Measurements from ENCODE around the gene AHCY. TPM values are rescaled to one million over a fixed set of nuclear protein-coding genes. Genes with fewer than 3 reads are reported as not detected.
"Not testable (repeated sequence)": the region's sequence is repeated elsewhere in the genome, so short reads cannot be mapped to it uniquely, and the experiment has no call there.

AHCY gene
- total and polyA plus RNA-seq, 4 donors, result 43.2 to 83.0 (median 78.2) TPM

- WGBS (ENCODE audit: insufficient coverage), result 94% methylated on average over 9 of the region's 10 CpGs
- not testable (repeated sequence) for H3K4me3 ChIP-seq (ENCODE audit: low read depth, low read length); H3K4me1 ChIP-seq (ENCODE audit: control insufficient read depth, insufficient read depth, low read length); H3K9me3 ChIP-seq (ENCODE audit: control insufficient read depth, insufficient read depth, low read length); H3K36me3 ChIP-seq (ENCODE audit: control insufficient read depth, insufficient read depth, low read length); DNase-seq (ENCODE audit: low read depth in 4 of 6, low spot score in 6 of 6); H3K27me3 ChIP-seq (ENCODE audit: control insufficient read depth, insufficient read depth, low read length); H3K27ac ChIP-seq (ENCODE audit: low read depth, low read length)
Measured at GRCh38 chr20:34340726-34341125, 37.6 kb upstream of the AHCY start.

- Histone ChIP-seq H3K27ac (ENCODE audit: low read depth, low read length) (no peak overlapping the region), H3K4me1 (ENCODE audit: control insufficient read depth, insufficient read depth, low read length) (peaks cover 6% of the 10 kb centered on the region), H3K9me3 (ENCODE audit: control insufficient read depth, insufficient read depth, low read length) (no peaks in the 10 kb centered on the region), H3K27me3 (ENCODE audit: control insufficient read depth, insufficient read depth, low read length) (no peaks in the 10 kb centered on the region), H3K36me3 (ENCODE audit: control insufficient read depth, insufficient read depth, low read length) (no peaks in the 10 kb centered on the region), H3K4me3 (ENCODE audit: low read depth, low read length) (no peak overlapping the region)
- DNase-seq (ENCODE audit: low read depth in 4 of 6, low spot score in 6 of 6), result no peak
- WGBS (ENCODE audit: insufficient coverage), result 91% methylated on average over 6 of the region's 15 CpGs
Measured at GRCh38 chr20:34337982-34338726, 35.0 kb upstream of the AHCY start.

- Histone ChIP-seq H3K27me3 (ENCODE audit: control insufficient read depth, insufficient read depth, low read length) (no peaks in the 10 kb centered on the region), H3K36me3 (ENCODE audit: control insufficient read depth, insufficient read depth, low read length) (no peaks in the 10 kb centered on the region), H3K9me3 (ENCODE audit: control insufficient read depth, insufficient read depth, low read length) (no peaks in the 10 kb centered on the region), H3K4me3 (ENCODE audit: low read depth, low read length) (no peak overlapping the region), H3K4me1 (ENCODE audit: control insufficient read depth, insufficient read depth, low read length) (peaks cover 7% of the 10 kb centered on the region), H3K27ac (ENCODE audit: low read depth, low read length) (no peak overlapping the region)
- DNase-seq (ENCODE audit: low read depth in 4 of 6, low spot score in 6 of 6), result peak in 1 of 6 donors; percentile 2
- WGBS (ENCODE audit: insufficient coverage), result 71% methylated on average over 1 of the region's 1 CpG
Measured at GRCh38 chr20:34337544-34337943, 34.4 kb upstream of the AHCY start.

- Histone ChIP-seq H3K4me3 (ENCODE audit: low read depth, low read length) (no peak overlapping the region), H3K36me3 (ENCODE audit: control insufficient read depth, insufficient read depth, low read length) (no peaks in the 10 kb centered on the region), H3K27me3 (ENCODE audit: control insufficient read depth, insufficient read depth, low read length) (no peaks in the 10 kb centered on the region), H3K9me3 (ENCODE audit: control insufficient read depth, insufficient read depth, low read length) (no peaks in the 10 kb centered on the region), H3K27ac (ENCODE audit: low read depth, low read length) (peak overlapping the region; percentile 57), H3K4me1 (ENCODE audit: control insufficient read depth, insufficient read depth, low read length) (peaks cover 12% of the 10 kb centered on the region)
- DNase-seq (ENCODE audit: low read depth in 4 of 6, low spot score in 6 of 6), result peak in 5 of 6 donors; percentile 23 to 83 (median 43)
- WGBS (ENCODE audit: insufficient coverage), result 33% methylated on average over 4 of the region's 5 CpGs
Measured at GRCh38 chr20:34334654-34335407, 31.7 kb upstream of the AHCY start.

- Histone ChIP-seq H3K27me3 (ENCODE audit: control insufficient read depth, insufficient read depth, low read length) (no peaks in the 10 kb centered on the region), H3K36me3 (ENCODE audit: control insufficient read depth, insufficient read depth, low read length) (no peaks in the 10 kb centered on the region), H3K9me3 (ENCODE audit: control insufficient read depth, insufficient read depth, low read length) (no peaks in the 10 kb centered on the region), H3K4me3 (ENCODE audit: low read depth, low read length) (no peak overlapping the region), H3K27ac (ENCODE audit: low read depth, low read length) (peak overlapping the region; percentile 69), H3K4me1 (ENCODE audit: control insufficient read depth, insufficient read depth, low read length) (peaks cover 12% of the 10 kb centered on the region)
- 82% methylated on average over 2 of the region's 4 CpGs for WGBS (ENCODE audit: insufficient coverage)
- DNase-seq (ENCODE audit: low read depth in 4 of 6, low spot score in 6 of 6), result no peak
Measured at GRCh38 chr20:34333786-34334185, 30.6 kb upstream of the AHCY start.

- Histone ChIP-seq H3K9me3 (ENCODE audit: control insufficient read depth, insufficient read depth, low read length) (no peaks in the 10 kb centered on the region), H3K27ac (ENCODE audit: low read depth, low read length) (no peak overlapping the region), H3K27me3 (ENCODE audit: control insufficient read depth, insufficient read depth, low read length) (no peaks in the 10 kb centered on the region), H3K36me3 (ENCODE audit: control insufficient read depth, insufficient read depth, low read length) (no peaks in the 10 kb centered on the region), H3K4me3 (ENCODE audit: low read depth, low read length) (no peak overlapping the region), H3K4me1 (ENCODE audit: control insufficient read depth, insufficient read depth, low read length) (peaks cover 12% of the 10 kb centered on the region)
- 90% methylated on average over 16 of the region's 19 CpGs for WGBS (ENCODE audit: insufficient coverage)
- no peak for DNase-seq (ENCODE audit: low read depth in 4 of 6, low spot score in 6 of 6)
Measured at GRCh38 chr20:34332262-34332920, 29.2 kb upstream of the AHCY start.

GRCh38 chr20:34331838-34332237, 28.7 kb upstream of the AHCY start:
- Histone ChIP-seq H3K27ac (ENCODE audit: low read depth, low read length) (no peak overlapping the region), H3K4me3 (ENCODE audit: low read depth, low read length) (no peak overlapping the region), H3K4me1 (ENCODE audit: control insufficient read depth, insufficient read depth, low read length) (peaks cover 12% of the 10 kb centered on the region), H3K9me3 (ENCODE audit: control insufficient read depth, insufficient read depth, low read length) (no peaks in the 10 kb centered on the region), H3K27me3 (ENCODE audit: control insufficient read depth, insufficient read depth, low read length) (no peaks in the 10 kb centered on the region), H3K36me3 (ENCODE audit: control insufficient read depth, insufficient read depth, low read length) (no peaks in the 10 kb centered on the region)
- WGBS (ENCODE audit: insufficient coverage), result 70% methylated on average over 6 of the region's 7 CpGs
- no peak for DNase-seq (ENCODE audit: low read depth in 4 of 6, low spot score in 6 of 6)

GRCh38 chr20:34330861-34331544, 27.8 kb upstream of the AHCY start:
- not testable (repeated sequence) for H3K27me3 ChIP-seq (ENCODE audit: control insufficient read depth, insufficient read depth, low read length); H3K27ac ChIP-seq (ENCODE audit: low read depth, low read length); H3K4me3 ChIP-seq (ENCODE audit: low read depth, low read length); H3K36me3 ChIP-seq (ENCODE audit: control insufficient read depth, insufficient read depth, low read length); H3K9me3 ChIP-seq (ENCODE audit: control insufficient read depth, insufficient read depth, low read length); DNase-seq (ENCODE audit: low read depth in 4 of 6, low spot score in 6 of 6)
- WGBS (ENCODE audit: insufficient coverage), result 95% methylated on average over 4 of the region's 15 CpGs
- H3K4me1 ChIP-seq (ENCODE audit: control insufficient read depth, insufficient read depth, low read length), result peaks cover 12% of the 10 kb centered on the region

- Histone ChIP-seq H3K27me3 (ENCODE audit: control insufficient read depth, insufficient read depth, low read length) (no peaks in the 10 kb centered on the region), H3K9me3 (ENCODE audit: control insufficient read depth, insufficient read depth, low read length) (no peaks in the 10 kb centered on the region), H3K4me1 (ENCODE audit: control insufficient read depth, insufficient read depth, low read length) (peaks cover 6% of the 10 kb centered on the region), H3K36me3 (ENCODE audit: control insufficient read depth, insufficient read depth, low read length) (no peaks in the 10 kb centered on the region), H3K27ac (ENCODE audit: low read depth, low read length) (no peak overlapping the region), H3K4me3 (ENCODE audit: low read depth, low read length) (no peak overlapping the region)
- WGBS (ENCODE audit: insufficient coverage), result 87% methylated on average over 8 of the region's 9 CpGs
- no peak for DNase-seq (ENCODE audit: low read depth in 4 of 6, low spot score in 6 of 6)
Measured at GRCh38 chr20:34328928-34329677, 25.9 kb upstream of the AHCY start.
